H1 (cell line): ENCODE results near the gene KCNMA1. TPM values are rescaled to one million over a fixed set of nuclear protein-coding genes. Genes with fewer than 3 reads are reported as not detected.

Experiments
- CTCF ChIA-PET: fragments of 300-600 bp; sonication (Branson Sonifier 250); formaldehyde crosslinking; loops from one replicate; lab custom pipeline; 2021; ENCODE audit not compliant: partially characterized antibody; lab: Charles Lee
- POLR2A ChIA-PET: fragments of 300-600 bp; sonication (Branson Sonifier 250); formaldehyde crosslinking; loops from one replicate; lab custom pipeline; 2021; ENCODE audit warnings: inconsistent platforms; ENCODE audit not compliant: partially characterized antibody; lab: Charles Lee
- DNase-seq, 2 experiments: peaks; one replicate each; pipeline versions ENCODE4 v3.0.0 to v3.0.0-alpha.2; 2010 to 2022; ENCODE audit warnings: low spot score in 2 of 2, low read depth in 1 of 2, mixed read lengths in 1 of 2
- FAIRE-seq: peaks from 2 replicates; lab custom pipeline; 2011; peaks lifted over from hg19 to GRCh38; lab: Jason Lieb, UNC
- H2AFZ ChIP-seq: 2 replicates; pipeline ENCODE4 v1.8.1; 2012; ENCODE audit warnings: low read length, inconsistent platforms
- H2AK5ac ChIP-seq: 2 replicates; pipeline ENCODE4 v1.6.1; 2013; ENCODE audit warnings: low read depth, low read length
- H2BK120ac ChIP-seq: replicated peaks from 2 replicates; pipeline ENCODE3; 2013; ENCODE audit warnings: low read depth, low read length, inconsistent platforms
- H2BK12ac ChIP-seq: 2 replicates; pipeline ENCODE4 v1.6.1; 2013; ENCODE audit warnings: low read depth, low read length
- H2BK15ac ChIP-seq: 2 replicates; pipeline ENCODE4 v1.6.1; 2013; ENCODE audit warnings: low read length
- H2BK20ac ChIP-seq: 2 replicates; pipeline ENCODE4 v1.6.1; 2013; ENCODE audit warnings: low read length
- H2BK5ac ChIP-seq: 2 replicates; pipeline ENCODE4 v1.6.1; 2013; ENCODE audit warnings: low read depth, low read length
- H3K14ac ChIP-seq: 2 replicates; pipeline ENCODE4 v1.6.1; 2013; ENCODE audit warnings: inconsistent platforms; ENCODE audit not compliant: insufficient read length
- H3K18ac ChIP-seq: 2 replicates; pipeline ENCODE4 v1.6.1; 2013; ENCODE audit warnings: low read length; ENCODE audit errors: extremely low read depth
- H3K23ac ChIP-seq: 2 replicates; pipeline ENCODE4 v1.6.1; 2013; ENCODE audit warnings: inconsistent platforms; ENCODE audit not compliant: insufficient read length
- H3K23me2 ChIP-seq: 2 replicates; pipeline ENCODE4 v1.6.1; 2013; ENCODE audit warnings: low read depth, low read length
- H3K27ac ChIP-seq: 2 replicates; pipeline ENCODE4 v1.6.1; 2011; ENCODE audit warnings: low read depth, low read length, inconsistent platforms
- H3K27me3 ChIP-seq, 4 experiments: replicated peaks in 1 of 4; 1 replicate in 1 of 4; 2 replicates in 3 of 4; pipeline versions ENCODE4 v1.6.1 to v1.8.1; 2011 to 2013; ENCODE audit warnings: low read length in 3 of 4, mild to moderate bottlenecking in 3 of 4, inconsistent platforms in 2 of 4, mixed read lengths in 2 of 4, moderate library complexity in 1 of 4; ENCODE audit not compliant: control insufficient read depth in 3 of 4, insufficient read depth in 3 of 4; ENCODE audit errors: extremely low read depth in 1 of 4
- H3K36me3 ChIP-seq, 4 experiments: 2 replicates each; pipeline versions ENCODE4 v1.6.1 to v1.8.1; 2011 to 2013; ENCODE audit warnings: mild to moderate bottlenecking in 4 of 4, low read length in 3 of 4, moderate library complexity in 2 of 4, control low read depth in 1 of 4, inconsistent platforms in 1 of 4; ENCODE audit not compliant: insufficient read depth in 4 of 4, control insufficient read depth in 2 of 4
- H3K4ac ChIP-seq: replicated peaks from 2 replicates; pipeline ENCODE3; 2013; ENCODE audit warnings: low read length, low read depth, mixed read lengths, inconsistent platforms; ENCODE audit not compliant: insufficient read length
- H3K4me1 ChIP-seq, 4 experiments: replicated peaks in 1 of 4; 1 replicate in 1 of 4; 2 replicates in 3 of 4; pipeline versions ENCODE4 v1.6.1 to v1.8.1; 2011 to 2013; ENCODE audit warnings: low read length in 3 of 4, inconsistent platforms in 2 of 4, mixed read lengths in 1 of 4; ENCODE audit not compliant: insufficient read depth in 4 of 4, control insufficient read depth in 3 of 4
- H3K4me2 ChIP-seq, 2 experiments: 2 replicates each; pipeline versions ENCODE4 v1.6.1 to v1.8.1; 2011 to 2013; ENCODE audit warnings: low read depth in 2 of 2, low read length in 2 of 2, control low read depth in 1 of 2, inconsistent platforms in 1 of 2, mild to moderate bottlenecking in 1 of 2; ENCODE audit not compliant: insufficient read depth in 1 of 2
- H3K4me3 ChIP-seq, 4 experiments: fragments of 200-600, 300-600 bp in 1 of 4; sonication (generic), shearing (Covaris generic), sonication (Bioruptor Twin) in 1 of 4; 2 replicates each; pipeline versions ENCODE4 v1.5.1 to v1.8.1; 2011 to 2016; ENCODE audit warnings: low read length in 4 of 4, low read depth in 3 of 4, control low read depth in 2 of 4, inconsistent platforms in 2 of 4, mild to moderate bottlenecking in 2 of 4, mixed read lengths in 1 of 4, moderate library complexity in 1 of 4; ENCODE audit not compliant: insufficient read depth in 2 of 4; ENCODE audit errors: extremely low read depth in 1 of 4
- H3K56ac ChIP-seq: replicated peaks from 2 replicates; pipeline ENCODE3; 2013; ENCODE audit warnings: low read depth, mild to moderate bottlenecking, mixed read lengths, low read length, inconsistent platforms; ENCODE audit not compliant: insufficient read length
- H3K79me1 ChIP-seq: 2 replicates; pipeline ENCODE4 v1.6.1; 2013; ENCODE audit warnings: low read depth, low read length, control low read depth
- H3K79me2 ChIP-seq, 2 experiments: 2 replicates each; pipeline versions ENCODE4 v1.6.1 to v1.8.1; 2012 to 2013; ENCODE audit warnings: low read length in 2 of 2, mild to moderate bottlenecking in 2 of 2, inconsistent platforms in 1 of 2; ENCODE audit not compliant: insufficient read depth in 2 of 2, control insufficient read depth in 1 of 2
- H3K9ac ChIP-seq, 4 experiments: replicated peaks in 1 of 4; 1 replicate in 1 of 4; 2 replicates in 3 of 4; pipeline versions ENCODE4 v1.6.1 to v1.8.1; 2011 to 2013; ENCODE audit warnings: low read depth in 3 of 4, low read length in 3 of 4, control low read depth in 2 of 4, mild to moderate bottlenecking in 2 of 4, moderate library complexity in 2 of 4, inconsistent platforms in 1 of 4; ENCODE audit errors: extremely low read depth in 1 of 4
- H3K9me3 ChIP-seq, 2 experiments: 2 replicates each; pipeline versions ENCODE4 v1.6.1 to v1.8.1; 2012 to 2013; ENCODE audit warnings: mild to moderate bottlenecking in 2 of 2, moderate library complexity in 2 of 2, control low read depth in 1 of 2, inconsistent platforms in 1 of 2, low read depth in 1 of 2, low read length in 1 of 2, mixed read lengths in 1 of 2; ENCODE audit not compliant: insufficient read depth in 2 of 2
- H4K20me1 ChIP-seq, 2 experiments: replicated peaks in 1 of 2; 2 replicates each; pipeline versions ENCODE3 to v1.8.1; 2011 to 2013; ENCODE audit warnings: inconsistent platforms in 2 of 2, low read length in 2 of 2, mild to moderate bottlenecking in 1 of 2; ENCODE audit not compliant: insufficient read depth in 2 of 2, control insufficient read depth in 1 of 2
- H4K5ac ChIP-seq: 2 replicates; pipeline ENCODE4 v1.6.1; 2013; ENCODE audit warnings: low read length, low read depth, mixed read lengths, inconsistent platforms; ENCODE audit not compliant: insufficient read length
- H4K8ac ChIP-seq: 2 replicates; pipeline ENCODE4 v1.8.0; 2013; ENCODE audit warnings: mild to moderate bottlenecking, moderate library complexity, low read length, inconsistent platforms; ENCODE audit not compliant: insufficient read depth; ENCODE audit errors: extremely low read depth
- H4K91ac ChIP-seq: replicated peaks from 2 replicates; pipeline ENCODE3; 2013; ENCODE audit warnings: low read length, mixed read lengths, inconsistent platforms; ENCODE audit not compliant: insufficient read length
- BRCA1 ChIP-seq: IDR thresholded peaks from 2 replicates; pipeline ENCODE4 v1.6.1; 2012; ENCODE audit warnings: low read depth, low read length, improper control_type of control experiment
- CEBPB ChIP-seq: IDR thresholded peaks from 2 replicates; pipeline ENCODE4 v1.6.1; 2012; ENCODE audit warnings: low read depth, low read length
- CHD2 ChIP-seq: IDR thresholded peaks from 2 replicates; pipeline ENCODE4 v1.6.1; 2012; ENCODE audit warnings: low read length, improper control_type of control experiment
- CREB1 ChIP-seq: IDR thresholded peaks from 2 replicates; pipeline ENCODE4 v1.6.1; 2012; ENCODE audit warnings: inconsistent platforms
- EGR1 ChIP-seq: IDR thresholded peaks from 2 replicates; pipeline ENCODE4 v1.6.1; 2011; ENCODE audit warnings: low read depth, low read length, borderline replicate concordance
- GABPA ChIP-seq: IDR thresholded peaks from 2 replicates; pipeline ENCODE4 v1.6.1; 2011; ENCODE audit warnings: mild to moderate bottlenecking, low read length, moderate library complexity, borderline replicate concordance; ENCODE audit not compliant: insufficient read depth
- GTF2F1 ChIP-seq: IDR thresholded peaks from 2 replicates; pipeline ENCODE4 v1.6.1; 2012; ENCODE audit warnings: low read depth, low read length, improper control_type of control experiment, borderline replicate concordance
- KDM1A ChIP-seq: fragments of 200-600, 300-600 bp; sonication (generic); IDR thresholded peaks from 2 replicates; pipeline ENCODE4 v1.7.1; 2016; ENCODE audit warnings: mild to moderate bottlenecking, low read length, borderline replicate concordance
- NRF1 ChIP-seq: IDR thresholded peaks from 2 replicates; pipeline ENCODE4 v1.6.1; 2011; ENCODE audit warnings: mild to moderate bottlenecking, low read depth, low read length, improper control_type of control experiment
- RNF2 ChIP-seq: fragments of 200-900, 300-1000 bp; sonication (generic); IDR thresholded peaks from 2 replicates; pipeline ENCODE4 v1.7.1; 2016; ENCODE audit warnings: borderline replicate concordance, low read depth, mild to moderate bottlenecking, antibody characterized with exemption, low read length; ENCODE audit not compliant: poor library complexity, severe bottlenecking; ENCODE audit errors: missing control alignments
- SIN3A ChIP-seq, 2 experiments: IDR thresholded peaks in 1 of 2; conservative IDR thresholded peaks in 1 of 2; 2 replicates each; pipeline ENCODE4 v1.6.1; 2011 to 2012; ENCODE audit warnings: low read length in 2 of 2, improper control_type of control experiment in 1 of 2, low read depth in 1 of 2, mild to moderate bottlenecking in 1 of 2
- TAF7 ChIP-seq: optimal IDR thresholded peaks from 2 replicates; pipeline ENCODE3; 2011; ENCODE audit warnings: low read depth, mild to moderate bottlenecking, inconsistent platforms, low read length, moderate library complexity, borderline replicate concordance
- USF2 ChIP-seq: IDR thresholded peaks from 2 replicates; pipeline ENCODE4 v1.6.1; 2011; ENCODE audit warnings: low read length, improper control_type of control experiment
- ZNF274 ChIP-seq: IDR thresholded peaks from 2 replicates; pipeline ENCODE4 v1.7.0; 2012; ENCODE audit warnings: low read length, borderline replicate concordance; ENCODE audit errors: extremely low read depth
- WGBS, 2 experiments: shearing (Covaris generic) in 1 of 2; methylation state at CpG; one replicate each; pipeline versions ENCODE4 v1.1.6 to v1.1.7; 2013 to 2015; ENCODE audit warnings: low lambda C conversion rate in 2 of 2, mixed read lengths in 2 of 2, inconsistent platforms in 1 of 2, low coverage in 1 of 2, missing lambda C conversion rate in 1 of 2; ENCODE audit not compliant: insufficient replicate concordance in 2 of 2, insufficient coverage in 1 of 2, insufficient read length in 1 of 2; ENCODE audit errors: extremely low coverage in 1 of 2, missing lambda C conversion rate in 1 of 2; 5-methylcytosine and 5-hydroxymethylcytosine counted together
- polyA plus RNA-seq, 7 experiments: library from polyadenylated mRNA; depleted of rRNA in 3 of 7; stranded (reverse) in 5 of 7; unstranded in 2 of 7; fragments of >200 nt in 5 of 7; fragments of 200-250 nt in 2 of 7; gene quantifications; 1 replicate in 5 of 7; 2 replicates in 1 of 7; 4 replicates in 1 of 7; pipeline versions ENCODE4 v1.2.1 to v1.2.3, GENCODE V29; 2011 to 2013; ENCODE audit warnings: missing spikeins in 2 of 7, mixed read lengths in 2 of 7
- total RNA-seq: library from RNA; stranded (reverse); fragmentation: NEBNext Ultra II Directional; extraction: Animal tissue kit (Norgen Biotek cat#: 25700); gene quantifications from 2 replicates; pipeline ENCODE4 v1.2.1, GENCODE V29; 2021

Gene KCNMA1
- total and polyA plus RNA-seq, 2 of the 8 experiments (the other 6 are each of a cell fraction or from before 2014, with no cell fraction given) = 10.2 to 11.1 TPM

GRCh38 chr10:77380191-77380590 is 257.4 kb downstream of the KCNMA1 start:
- Histone ChIP-seq H3K27ac (no peak overlapping the region), H3K23me2 (no peaks in the 10 kb centered on the region), H3K56ac (no peak overlapping the region), H4K91ac (no peak overlapping the region), H2AK5ac (no peak overlapping the region), H2BK5ac (no peak overlapping the region), H4K5ac (no peak overlapping the region), H3K14ac (no peak overlapping the region), H3K18ac (no peak overlapping the region), H4K20me1 (no peaks in the 10 kb centered on the region), H2AFZ (no peak overlapping the region), H2BK12ac (no peak overlapping the region), H3K9ac (no peak overlapping the region), H3K27me3 (no peaks in the 10 kb centered on the region), H3K36me3 (no peaks in the 10 kb centered on the region), H2BK15ac (no peak overlapping the region), H3K23ac (no peak overlapping the region), H3K4ac (no peak overlapping the region), H2BK120ac (no peak overlapping the region), H4K8ac (no peak overlapping the region), H2BK20ac (no peak overlapping the region), H3K4me2 (no peak overlapping the region), H3K79me1 (no peaks in the 10 kb centered on the region), H3K4me1 (no peaks in the 10 kb centered on the region), H3K9me3 (no peaks in the 10 kb centered on the region), H3K4me3 (no peak overlapping the region), H3K79me2 (no peaks in the 10 kb centered on the region)
- no peak for FAIRE-seq
- CTCF ChIA-PET = interaction anchor here (1.1 to 2.1 kb wide), 3 partner anchors 9 to 226 kb away, joined by 3 to 7 read pairs (median 6); no protein-coding TSS in a partner anchor
- 91% methylated on average over 3 of the region's 3 CpGs; no CpG with 5 or more reads in 1 of the 2 experiments for WGBS, 2 experiments
- POLR2A ChIA-PET = no interaction called here
- DNase-seq = no peak
- TF ChIP-seq EGR1 = no peak
- TF ChIP-seq CHD2 = no peak
- no peak for TF ChIP-seq GABPA
- no peak for TF ChIP-seq KDM1A
- no peak for TF ChIP-seq BRCA1
- TF ChIP-seq ZNF274 = no peak
- no peak for TF ChIP-seq GTF2F1
- no peak for TF ChIP-seq USF2
- no peak for TF ChIP-seq TAF7
- TF ChIP-seq CEBPB = no peak
- no peak for TF ChIP-seq NRF1
- TF ChIP-seq SIN3A (conservative IDR thresholded peaks at IDR 0.05 in 1 of 2, IDR thresholded peaks at IDR 0.05 in 1 of 2; ENCODE audit: low read depth in 1 of 2, low read length in 2 of 2) = no peak
- no peak for TF ChIP-seq CREB1
- no peak for TF ChIP-seq RNF2
